ENCODE results near the gene TEX55.

DNA sequence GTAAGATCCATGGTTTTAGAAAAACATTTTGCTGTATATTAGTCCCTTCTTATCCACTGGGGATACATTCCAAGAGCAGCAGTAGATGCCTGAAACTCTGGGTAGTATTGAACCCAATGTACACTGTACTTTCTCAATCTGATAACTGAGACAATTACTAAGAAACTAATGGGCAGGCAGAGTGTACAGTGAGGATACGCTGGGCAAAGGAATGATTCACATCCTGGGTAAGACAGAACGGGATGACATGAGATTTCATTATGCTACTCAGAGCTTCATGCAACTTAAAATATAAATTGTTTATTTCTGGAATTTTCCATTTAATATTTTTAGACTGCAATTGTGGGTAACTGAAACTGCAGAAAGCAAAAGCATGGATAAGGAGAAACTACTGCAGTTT, 46.2 kb upstream of the TEX55 start:
- TF ChIP-seq POLR2AphosphoS5 (IDR thresholded peaks at IDR 0.05) (no peak), POLR2A (IDR thresholded peaks at IDR 0.05) (no peak)
- TF ChIP-seq, protein P1, sequence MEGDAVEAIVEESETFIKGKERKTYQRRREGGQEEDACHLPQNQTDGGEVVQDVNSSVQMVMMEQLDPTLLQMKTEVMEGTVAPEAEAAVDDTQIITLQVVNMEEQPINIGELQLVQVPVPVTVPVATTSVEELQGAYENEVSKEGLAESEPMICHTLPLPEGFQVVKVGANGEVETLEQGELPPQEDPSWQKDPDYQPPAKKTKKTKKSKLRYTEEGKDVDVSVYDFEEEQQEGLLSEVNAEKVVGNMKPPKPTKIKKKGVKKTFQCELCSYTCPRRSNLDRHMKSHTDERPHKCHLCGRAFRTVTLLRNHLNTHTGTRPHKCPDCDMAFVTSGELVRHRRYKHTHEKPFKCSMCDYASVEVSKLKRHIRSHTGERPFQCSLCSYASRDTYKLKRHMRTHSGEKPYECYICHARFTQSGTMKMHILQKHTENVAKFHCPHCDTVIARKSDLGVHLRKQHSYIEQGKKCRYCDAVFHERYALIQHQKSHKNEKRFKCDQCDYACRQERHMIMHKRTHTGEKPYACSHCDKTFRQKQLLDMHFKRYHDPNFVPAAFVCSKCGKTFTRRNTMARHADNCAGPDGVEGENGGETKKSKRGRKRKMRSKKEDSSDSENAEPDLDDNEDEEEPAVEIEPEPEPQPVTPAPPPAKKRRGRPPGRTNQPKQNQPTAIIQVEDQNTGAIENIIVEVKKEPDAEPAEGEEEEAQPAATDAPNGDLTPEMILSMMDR (IDR thresholded peaks at IDR 0.05 in 8 of 11, conservative IDR thresholded peaks at IDR 0.05 in 3 of 11): no peak

Data from spleen (tissue), 7 donors.